Ammon's horn (tissue), 1 donor: ENCODE results near the gene PQBP1.
A peak's percentile ranks its signal among the peaks of the same experiment; 100 is the strongest.
"Not testable (repeated sequence)": the region's sequence is repeated elsewhere in the genome, so short reads cannot be mapped to it uniquely, and the experiment has no call there.

Experiments used
- DNase-seq: peaks from one replicate; pipeline ENCODE4 v3.0.0-alpha.2; 2016; ENCODE audit warnings: low spot score

The PQBP1 gene, protein sequence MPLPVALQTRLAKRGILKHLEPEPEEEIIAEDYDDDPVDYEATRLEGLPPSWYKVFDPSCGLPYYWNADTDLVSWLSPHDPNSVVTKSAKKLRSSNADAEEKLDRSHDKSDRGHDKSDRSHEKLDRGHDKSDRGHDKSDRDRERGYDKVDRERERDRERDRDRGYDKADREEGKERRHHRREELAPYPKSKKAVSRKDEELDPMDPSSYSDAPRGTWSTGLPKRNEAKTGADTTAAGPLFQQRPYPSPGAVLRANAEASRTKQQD

DNA sequence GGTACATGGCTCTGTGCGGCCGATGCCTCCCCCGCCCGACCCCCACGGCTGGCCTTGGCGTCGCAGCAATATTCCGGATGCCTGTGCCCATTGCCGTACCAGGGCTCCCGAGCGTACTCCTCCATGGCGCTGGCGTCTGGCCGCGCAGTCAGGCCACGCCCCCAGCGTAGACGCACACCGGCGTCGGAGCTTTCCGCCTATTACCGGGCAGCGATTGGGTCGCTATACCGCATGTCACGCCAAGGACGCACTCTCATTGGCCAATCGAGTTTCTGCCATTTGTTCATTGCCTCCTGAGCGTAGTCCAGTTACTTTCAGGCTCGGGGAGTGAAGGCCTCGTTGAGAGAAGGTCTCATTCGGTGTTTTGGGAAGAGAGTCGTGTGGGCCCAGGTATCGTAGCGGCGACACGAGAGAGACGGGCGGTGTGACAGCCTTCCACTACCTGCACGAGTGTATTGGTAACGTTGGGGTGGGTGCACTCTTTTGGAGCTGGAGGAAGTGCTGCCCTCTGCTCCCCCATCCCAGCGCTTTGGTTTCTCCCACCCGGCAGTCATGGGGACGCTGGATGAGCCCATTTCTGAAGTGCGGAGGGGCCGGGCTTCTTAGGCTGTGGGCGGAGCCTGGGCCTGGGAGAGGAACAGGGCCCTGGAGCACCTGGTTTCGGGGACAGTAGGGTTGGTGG is at the start of gene PQBP1, which contains the start of gene TIMM17B:
Gene PQBP1 (plus strand): TSS at position 306 of the 682 bp plus-strand sequence. CDS start 580 bp downstream, outside the sequence.
Gene TIMM17B (minus strand): TSS at position 144 of the 682 bp plus-strand sequence. CDS start 19 bp downstream, at position 125.
- peak; percentile 96 for DNase-seq

DNA sequence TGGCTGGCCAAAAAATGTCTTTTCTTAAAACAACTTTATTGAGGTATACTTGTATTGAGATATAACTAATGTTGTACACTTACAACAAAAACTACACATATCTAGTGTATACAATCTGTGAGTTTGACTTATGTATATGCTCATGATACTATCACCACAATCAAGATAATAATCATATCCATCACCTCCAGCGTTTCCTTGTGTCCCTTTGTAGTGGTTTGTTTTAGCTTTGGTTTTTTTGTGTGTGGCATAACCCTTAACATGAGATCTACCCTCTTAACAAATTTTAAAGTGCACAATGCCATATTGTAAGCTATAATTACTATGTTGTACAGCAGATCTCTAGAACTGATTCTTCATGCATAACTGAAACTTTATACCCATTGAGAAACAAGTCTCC is 48.9 kb upstream of the PQBP1 start:
- no peak for DNase-seq

DNA sequence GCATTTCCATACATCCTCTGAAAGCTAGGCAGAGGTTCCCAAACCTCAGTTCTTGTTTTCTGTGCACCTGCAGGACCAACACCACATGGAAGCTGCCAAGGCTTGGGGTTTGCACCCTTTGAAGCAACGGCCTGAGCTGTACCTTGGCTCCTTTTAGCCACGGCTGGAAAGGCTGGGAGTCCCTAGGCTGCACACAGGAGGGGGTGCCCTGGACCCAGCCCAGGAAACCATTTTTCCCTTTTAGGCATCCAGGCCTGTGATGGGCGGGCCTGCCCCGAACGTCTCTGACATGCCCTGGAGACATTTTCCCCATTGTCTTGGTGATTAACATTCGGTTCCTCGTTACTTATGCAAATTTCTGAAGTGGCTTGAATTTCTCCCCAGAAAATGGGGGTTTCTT is 44.9 kb upstream of the PQBP1 start:
- no peak for DNase-seq

DNA sequence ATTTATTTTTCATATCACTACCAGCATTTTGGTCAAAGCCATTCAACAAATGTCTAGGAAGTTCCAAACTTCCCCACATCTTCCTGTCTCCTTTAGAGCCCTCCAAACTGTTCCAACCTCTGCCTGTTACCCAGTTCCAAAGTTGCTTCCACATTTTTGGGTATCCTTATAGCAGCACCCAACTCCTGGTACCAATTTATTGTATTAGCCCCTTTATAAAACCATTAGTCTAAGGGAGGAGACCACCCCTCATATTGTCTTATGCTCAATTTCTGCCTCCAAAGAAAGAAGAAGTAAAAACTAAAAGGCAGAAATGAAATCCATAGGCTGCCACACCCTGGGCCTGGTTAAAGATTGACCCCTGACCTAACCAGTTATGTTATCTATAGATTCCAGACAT is 44.2 kb upstream of the PQBP1 start:
- DNase-seq = not testable (repeated sequence)

DNA sequence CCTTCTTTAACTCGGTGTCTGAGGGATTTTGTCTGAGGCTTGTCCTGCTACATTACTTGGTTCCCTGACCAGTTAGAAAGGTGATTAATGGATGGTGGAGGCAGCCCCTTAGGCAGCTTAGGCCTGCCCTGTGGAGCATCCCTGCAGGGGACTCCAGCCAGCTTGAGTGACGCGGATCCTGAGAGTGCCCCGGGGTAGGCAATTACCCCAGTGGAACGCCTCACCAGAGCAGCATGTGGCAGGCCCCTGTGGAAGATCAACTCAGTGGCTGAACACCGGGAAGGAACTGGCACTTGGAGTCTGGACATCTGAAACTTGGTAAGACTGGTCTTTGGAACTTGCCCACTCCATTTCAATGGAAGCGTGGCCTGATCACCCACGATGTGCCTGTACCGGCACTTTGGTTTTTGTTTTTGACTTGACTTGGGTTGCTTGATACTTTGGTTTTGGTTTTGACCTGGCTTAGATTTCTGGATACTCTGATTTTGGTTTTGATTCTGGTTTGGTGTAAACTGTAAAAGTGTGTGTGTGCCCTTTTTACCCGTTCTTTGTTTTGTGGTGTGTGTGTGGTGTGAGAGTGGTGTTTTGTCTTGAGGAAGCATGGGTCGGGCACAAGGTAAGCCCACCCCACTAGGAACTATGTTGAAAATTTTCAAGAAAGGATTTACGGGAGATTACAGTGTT is 43.5 kb upstream of the PQBP1 start:
- not testable (repeated sequence) for DNase-seq

DNA sequence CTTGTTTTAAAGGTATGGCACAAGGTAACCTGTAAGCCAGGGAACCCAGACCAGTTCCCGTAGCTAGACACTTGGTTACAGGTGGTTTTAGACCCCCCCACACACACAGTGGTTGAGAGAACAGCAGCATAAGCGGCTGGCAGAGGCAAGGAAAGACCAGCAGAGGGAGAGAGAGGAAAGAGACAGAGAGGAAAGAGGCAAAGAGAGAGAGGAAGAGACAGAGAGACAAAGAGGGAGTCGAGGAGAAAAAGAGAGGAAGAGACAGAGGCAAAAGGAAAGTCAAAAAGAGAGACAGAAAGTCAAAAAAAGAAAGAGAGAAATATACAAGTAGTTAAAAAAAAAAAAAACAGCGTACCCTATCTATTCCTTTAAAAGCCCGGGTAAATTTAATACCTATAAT is 42.8 kb upstream of the PQBP1 start:
- DNase-seq = no peak

DNA sequence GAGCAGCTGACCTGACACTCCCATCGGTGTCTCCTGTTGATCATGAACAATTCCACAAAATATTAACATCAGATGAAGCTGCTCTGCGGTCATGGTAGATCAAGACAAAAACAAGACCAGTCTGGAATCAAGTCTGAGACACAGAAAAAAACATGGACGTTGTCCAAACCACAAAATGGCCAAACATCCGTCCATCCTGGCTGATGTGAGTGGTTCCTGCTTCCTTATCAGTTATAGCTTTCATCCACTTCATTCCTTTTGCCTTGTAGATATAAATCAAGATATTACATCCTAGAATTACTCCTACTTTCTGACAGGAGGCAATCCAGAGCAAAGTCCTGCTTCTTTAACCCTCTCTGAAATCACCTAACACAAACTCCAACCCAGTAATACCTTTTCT is 33.5 kb upstream of the PQBP1 start:
- DNase-seq = no peak

DNA sequence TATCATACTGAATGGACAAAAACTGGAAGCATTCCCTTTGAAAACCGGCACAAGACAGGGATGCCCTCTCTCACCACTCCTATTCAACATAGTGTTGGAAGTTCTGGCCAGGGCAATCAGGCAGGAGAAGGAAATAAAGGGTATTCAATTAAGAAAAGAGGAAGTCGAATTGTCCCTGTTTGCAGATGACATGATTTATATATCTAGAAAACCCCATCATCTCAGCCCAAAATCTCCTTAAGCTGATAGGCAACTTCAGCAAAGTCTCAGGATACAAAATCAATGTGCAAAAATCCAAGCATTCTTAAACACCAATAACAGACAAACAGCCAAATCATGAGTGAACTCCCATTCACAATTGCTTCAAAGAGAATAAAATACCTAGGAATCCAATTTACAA is 25.7 kb upstream of the PQBP1 start:
- not testable (repeated sequence) for DNase-seq

DNA sequence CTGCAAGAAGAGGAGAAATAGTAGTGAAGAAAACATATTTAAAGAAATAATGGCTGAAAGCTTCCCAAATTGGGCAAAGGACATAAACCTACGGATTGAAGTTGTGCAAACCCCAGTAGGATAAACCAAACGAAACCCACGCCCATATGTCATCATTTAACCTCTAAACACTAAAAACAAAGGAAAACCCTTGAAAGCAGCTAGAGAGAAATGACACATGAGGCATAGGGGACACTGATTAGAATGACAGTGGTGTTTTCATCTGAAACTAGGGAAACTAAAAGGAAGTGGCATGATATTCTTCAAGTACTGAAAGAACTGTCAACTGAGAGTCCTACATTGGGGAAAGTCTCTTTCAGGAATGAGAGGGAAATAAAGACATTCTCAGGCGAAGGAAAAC is 20.8 kb upstream of the PQBP1 start:
- not testable (repeated sequence) for DNase-seq

DNA sequence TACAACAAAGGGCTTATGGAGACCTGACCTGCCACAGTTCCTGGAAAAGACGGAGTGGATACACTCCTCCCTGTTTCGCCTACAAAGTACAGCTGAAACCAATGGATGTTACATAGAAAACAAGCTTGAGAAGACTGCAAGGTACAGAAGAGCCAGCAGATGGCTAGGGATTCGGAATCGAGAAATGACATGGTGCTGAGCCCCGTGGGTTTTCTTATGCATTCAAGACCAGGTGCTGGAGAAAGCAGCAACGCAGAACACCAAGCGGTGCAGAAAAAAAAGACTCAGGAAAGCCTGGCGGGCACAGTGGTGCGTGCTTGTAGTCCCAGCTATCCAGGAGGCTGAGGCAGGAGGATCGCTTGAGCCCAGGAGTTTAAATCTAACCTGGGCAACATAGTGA is 14.0 kb upstream of the PQBP1 start:
- DNase-seq = no peak

DNA sequence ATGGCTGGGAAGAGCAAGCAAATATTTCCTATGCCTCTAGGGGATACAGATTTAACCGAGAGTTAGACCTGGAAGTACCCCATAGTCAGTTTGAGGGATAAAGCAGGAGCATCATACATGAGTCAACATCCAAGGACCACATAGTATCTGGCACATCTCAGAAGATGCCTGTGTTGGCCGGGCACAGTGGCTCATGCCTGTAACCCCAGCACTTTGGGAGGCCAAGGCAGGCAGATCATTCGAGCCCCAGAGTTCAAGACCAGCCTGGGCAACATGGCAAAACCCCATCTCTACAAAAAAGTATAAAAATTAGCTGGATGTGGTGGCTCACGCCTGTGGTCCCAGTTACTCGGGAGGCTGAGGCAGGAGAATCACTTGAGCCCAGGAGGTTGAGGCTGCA is 11.1 kb upstream of the PQBP1 start:
- DNase-seq = not testable (repeated sequence)

DNA sequence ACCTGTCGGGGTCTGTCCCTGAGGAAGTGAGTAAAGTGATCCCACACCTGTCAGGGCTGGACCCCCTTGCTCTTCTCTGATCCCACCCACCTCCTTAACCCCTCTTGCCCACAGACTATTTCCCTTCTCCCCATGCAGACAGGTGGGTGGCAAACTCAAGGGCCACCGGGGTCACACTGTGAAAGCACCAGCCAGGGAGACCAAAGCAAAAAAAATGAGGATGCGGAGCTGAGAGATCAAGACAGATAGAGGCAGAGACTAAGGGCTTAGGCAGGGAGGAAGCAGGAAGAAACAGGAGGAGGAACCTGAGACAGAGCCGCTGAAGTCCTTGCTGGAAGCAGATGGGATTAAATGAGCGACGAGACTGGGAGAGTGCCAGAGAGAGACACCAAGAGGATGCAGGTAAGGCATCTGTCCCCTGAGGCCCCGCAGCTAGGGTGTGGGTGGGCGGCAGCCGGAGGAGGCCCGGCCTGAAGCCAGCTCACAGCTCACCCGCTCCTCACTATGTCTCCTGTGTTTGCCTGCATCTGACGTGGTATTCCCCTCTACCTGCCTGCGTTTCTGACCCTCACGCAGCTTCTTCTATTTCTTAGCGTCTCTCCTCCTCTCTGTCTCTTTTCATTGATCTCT is 7.3 kb upstream of the PQBP1 start:
- DNase-seq = peak; percentile 12

DNA sequence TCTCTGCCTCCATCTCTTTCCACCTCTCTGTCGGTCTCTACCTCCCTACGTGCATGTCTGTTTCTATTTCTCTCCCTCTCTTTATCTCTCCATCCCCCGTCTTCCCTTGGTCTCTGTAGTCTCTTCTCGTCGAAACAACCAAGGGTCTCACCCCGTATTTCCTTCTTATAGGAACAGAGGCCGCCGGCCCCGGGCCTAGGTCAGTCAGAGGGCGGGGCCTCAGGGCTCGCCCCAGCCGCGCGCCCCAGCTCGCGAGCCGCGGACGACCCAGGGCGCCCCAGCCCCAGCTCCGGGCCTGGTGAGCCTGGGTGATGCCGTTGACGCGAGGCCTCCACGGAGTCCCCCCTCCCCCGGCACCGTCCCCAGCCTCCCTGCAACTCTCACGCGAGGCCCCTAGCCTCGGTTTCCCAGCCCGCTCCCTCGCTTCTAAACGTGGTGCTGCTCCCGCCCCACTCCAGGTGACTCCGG is 6.8 kb upstream of the PQBP1 start:
- DNase-seq = no peak

DNA sequence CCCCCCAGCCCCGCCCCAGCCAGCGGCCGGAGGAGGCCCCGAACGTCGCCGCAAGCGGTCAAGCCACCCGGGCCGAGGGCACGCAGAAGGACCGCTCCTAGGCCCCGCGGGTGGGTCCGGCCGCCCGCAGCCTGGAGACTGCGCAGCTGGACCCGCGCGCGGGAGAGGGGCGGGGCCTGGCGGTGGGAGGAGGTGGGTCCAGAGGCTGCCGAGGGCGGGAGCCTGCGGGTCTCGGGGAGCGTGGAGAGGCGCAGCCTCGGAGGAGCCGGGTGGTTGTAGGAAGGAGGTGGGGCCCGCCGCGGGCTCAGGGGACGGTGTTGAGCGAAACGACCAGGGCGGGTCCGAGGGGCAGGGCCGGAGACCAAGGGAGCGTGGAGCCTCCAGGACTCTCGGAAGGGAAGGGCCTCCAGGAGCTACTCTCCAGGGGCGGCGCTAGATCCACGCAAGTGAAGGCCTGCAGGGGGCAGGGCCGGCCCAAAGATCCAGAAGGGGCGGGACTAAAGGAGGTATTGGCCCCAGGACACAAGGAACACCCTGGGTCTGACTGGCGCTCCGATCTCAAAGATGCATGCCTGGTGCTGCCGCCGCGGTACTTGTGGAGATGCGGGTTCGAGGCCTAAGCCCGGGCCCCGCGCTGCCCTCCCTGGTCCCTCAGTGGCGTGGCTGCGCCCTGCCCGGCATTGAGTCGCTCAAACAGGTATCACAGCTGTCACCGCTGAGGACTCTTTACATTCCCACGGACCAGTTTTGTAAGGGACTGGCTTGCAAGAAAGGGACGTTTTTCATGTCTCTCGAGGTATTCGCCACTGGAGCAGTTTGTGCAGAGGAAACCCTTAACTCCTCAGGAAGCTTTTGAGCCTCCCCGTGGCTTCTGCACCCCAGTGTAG is 6.1 kb upstream of the PQBP1 start:
- peak; percentile 84 for DNase-seq

DNA sequence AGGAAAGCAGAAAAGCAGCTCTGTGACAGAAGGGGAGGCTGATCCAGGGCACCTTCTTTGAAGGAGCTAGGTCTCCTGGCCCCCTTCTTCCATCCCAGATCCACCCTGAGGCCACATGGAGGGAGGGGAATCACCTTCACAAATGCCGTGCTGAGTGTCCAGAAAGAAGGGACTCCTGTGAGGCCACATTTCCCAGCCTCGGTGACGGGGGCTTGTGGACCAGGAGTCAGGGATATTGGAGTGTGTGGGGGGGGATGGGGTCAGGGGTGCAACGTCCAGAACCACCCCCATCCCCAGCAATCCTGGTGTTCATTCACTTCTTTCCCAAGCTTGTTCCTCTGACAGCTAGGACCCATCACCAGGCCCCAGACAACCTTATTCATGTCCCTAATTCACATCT is 4.8 kb upstream of the PQBP1 start:
- no peak for DNase-seq

DNA sequence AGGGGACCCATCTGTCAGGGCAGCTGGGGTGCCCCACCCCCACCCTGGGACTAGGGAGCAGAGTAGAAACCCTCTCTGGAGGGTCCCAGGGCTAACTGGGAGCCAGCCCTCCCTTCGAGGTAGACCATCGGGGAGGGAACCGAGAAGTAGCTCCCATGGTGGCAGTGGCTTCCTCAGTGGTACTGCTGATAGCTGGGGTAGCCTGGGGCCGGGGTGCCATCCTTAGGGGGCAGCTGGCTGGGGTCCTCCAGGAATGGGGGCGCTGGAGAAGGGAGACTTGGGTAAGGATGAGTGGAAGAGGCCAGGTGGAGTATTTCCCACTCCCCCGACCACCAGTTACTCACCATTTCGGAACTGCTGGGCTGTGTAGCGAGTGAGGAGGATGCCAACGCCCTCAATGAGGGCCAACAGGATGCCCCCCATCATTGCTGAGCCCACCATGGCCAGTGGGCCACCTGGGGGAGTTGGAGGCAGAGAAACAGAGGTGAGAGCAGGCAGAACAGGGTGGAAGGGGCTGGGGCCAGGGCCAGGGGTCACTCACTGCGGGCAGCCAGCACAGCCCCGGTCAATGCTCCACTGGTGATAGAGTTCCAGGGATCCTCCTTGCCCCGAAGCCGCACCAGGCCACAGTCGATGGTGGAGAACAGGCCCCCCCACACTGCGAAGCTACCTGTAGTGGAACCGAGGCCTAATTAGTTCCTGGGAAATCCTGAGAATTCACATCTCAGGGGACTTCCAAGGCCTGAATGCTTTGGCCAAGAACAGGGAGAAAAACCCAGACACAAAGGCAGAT is 4.0 kb upstream of the PQBP1 start:
- no peak for DNase-seq

DNA sequence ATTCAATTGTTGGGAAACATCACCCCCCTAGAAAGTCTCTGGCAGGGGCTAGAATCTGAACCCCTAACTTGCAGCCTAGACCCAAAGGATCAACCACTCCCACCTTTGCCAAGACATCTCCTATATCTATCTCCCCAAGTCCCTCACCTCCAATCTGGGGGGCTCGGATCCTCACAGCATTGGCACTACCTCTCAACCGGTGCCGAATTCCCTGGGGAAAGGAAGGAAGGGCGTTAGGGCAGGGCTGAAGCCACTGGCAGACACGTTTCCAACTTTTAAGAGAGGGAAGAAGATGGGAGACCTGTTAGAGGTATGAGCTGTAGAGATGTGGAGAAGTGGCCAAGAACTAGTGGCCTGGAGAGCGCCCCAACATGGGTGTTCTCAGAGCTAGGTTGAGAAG is 2.8 kb upstream of the PQBP1 start:
- DNase-seq = no peak

DNA sequence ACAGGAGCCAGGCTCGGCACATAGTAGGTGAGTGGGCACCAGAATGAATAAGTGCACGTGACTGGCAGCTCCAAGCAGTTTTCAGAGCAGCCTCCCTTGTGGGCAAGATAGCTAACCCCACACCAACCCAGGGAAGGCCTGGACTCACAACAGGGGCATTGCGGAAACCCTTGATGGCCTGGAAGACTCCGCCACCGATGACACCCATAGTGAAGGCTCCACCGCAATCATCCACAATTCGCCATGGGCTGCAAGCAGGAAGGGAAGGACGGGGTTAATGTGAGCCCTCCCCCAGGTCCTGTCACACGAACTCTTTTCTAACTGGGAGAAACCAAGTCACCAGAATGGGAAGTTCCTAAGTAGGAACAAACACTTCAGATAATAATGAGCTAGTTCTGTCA is 1.1 kb upstream of the PQBP1 start:
- DNase-seq = peak; percentile 10

DNA sequence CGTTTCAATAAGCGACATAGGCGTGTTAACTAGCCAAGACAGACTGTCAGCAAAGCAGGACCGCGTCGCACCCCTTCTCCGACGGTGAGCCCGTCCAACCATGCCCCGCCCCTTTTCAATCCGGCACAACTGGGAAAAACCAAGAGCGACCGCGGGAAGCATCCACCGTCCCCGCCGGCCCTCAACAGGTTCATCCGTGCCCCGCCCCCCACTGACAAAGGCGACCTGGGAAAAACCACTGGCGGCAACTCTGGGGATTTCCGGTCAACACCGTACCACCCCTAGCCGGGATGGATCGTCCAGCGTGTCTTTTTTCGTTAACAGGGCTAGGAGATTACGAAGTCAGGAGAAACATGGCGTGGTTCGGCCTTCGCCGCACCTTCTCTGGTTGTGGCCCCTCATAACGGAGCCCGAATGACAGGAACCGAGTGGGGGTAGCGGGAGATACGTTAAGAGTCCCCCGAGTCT is 539 bp upstream of the PQBP1 start:
- DNase-seq = peak; percentile 57

DNA sequence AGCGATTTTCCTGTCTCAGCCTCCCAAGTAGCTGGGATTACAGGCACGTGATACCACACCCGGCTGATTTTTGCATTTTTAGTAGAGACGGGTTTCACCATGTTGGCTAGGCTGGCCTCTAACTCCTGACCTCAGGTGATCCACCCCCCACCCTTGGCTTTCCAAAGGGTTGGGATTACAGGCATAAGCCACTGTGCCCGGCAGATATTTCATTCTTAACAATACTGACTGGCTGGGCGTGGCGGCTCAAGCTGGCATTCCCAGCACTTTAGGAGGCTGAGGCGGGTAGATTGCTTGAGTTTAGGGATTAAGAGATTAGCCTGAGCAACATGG is 1.3 kb downstream of the PQBP1 start:
- no peak for DNase-seq

DNA sequence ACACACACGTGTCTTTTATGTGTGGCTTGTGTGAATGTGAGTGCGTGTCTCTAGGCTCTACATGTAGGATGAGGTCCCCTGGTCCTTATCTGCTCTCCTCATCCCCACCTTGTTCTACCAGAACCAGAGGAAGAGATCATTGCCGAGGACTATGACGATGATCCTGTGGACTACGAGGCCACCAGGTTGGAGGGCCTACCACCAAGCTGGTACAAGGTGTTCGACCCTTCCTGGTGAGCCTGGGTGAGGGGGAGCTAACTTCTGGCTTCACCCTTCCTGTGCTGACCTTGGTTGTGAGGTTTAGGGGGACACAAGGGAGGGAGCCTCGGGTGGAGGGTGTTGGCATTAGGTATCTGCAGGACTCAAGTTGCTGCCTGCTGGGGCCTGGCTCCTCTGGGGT is 3.3 kb downstream of the PQBP1 start:
- no peak for DNase-seq
